GM18909 (cell line): ENCODE results near the gene HSPBP1.

ENCODE experiments used
- ATAC-seq: cut with Tn5 transposase; IDR thresholded peaks from one replicate; pipeline ENCODE4 v1.9.1; 2021; ENCODE audit warnings: mild to moderate bottlenecking; ENCODE audit not compliant: unreplicated experiment, poor library complexity

The HSPBP1 gene

DNA sequence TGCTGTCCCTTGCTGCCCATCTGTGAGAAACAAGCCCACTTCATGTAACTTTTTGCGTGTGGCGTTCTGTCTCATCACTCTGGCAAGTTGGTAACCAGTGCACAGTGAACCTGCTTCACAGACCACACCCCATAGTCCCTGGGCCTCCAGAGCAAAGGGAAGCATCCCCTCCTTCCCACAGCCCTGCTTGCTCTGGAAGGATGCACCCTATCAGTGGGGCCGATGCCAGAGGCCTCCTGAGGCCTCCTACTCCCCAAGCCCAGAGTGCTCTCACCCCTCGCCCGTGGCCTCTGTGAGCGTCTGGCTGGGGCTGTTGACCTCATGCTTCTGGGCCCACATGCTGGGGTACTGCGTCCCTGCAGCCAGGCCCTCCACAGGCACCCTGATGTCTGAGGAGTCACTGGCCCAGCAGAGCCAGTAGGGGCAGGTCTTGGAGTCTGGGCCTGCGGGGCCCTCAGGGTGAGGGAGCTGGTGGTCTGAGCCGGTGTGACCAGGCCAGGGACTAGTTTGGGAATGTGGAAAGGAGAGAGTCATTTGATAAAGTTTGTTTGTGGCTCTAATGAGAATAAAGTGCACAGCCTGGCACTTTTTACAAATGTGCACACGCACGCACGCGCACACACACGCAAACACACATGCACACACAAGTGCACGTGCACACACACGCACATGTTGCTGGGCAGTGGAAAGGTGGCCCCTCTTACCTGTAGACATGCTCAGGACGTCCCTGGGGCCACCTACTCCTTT, 56.4 kb downstream of the HSPBP1 start:
- no peak for ATAC-seq

DNA sequence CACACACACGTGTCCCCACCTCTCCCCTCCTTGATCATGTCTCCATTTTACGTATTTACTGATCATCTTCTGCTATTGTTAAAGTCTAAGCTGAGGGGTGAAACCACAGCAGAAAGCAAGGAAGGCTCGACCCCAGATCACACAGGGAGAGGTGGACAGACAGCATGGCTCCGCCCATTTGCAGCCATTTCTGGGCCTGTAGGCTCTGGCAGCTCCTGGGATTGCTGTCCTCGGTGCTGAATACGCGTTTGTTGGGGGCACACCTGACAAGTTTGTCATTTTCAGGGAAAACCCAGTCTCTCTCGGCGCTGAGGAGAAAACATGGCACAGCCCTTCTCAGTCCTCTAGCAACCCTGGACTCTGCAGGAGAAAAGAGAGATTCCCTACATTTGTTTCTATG, 59.4 kb downstream of the HSPBP1 start:
- no peak for ATAC-seq

DNA sequence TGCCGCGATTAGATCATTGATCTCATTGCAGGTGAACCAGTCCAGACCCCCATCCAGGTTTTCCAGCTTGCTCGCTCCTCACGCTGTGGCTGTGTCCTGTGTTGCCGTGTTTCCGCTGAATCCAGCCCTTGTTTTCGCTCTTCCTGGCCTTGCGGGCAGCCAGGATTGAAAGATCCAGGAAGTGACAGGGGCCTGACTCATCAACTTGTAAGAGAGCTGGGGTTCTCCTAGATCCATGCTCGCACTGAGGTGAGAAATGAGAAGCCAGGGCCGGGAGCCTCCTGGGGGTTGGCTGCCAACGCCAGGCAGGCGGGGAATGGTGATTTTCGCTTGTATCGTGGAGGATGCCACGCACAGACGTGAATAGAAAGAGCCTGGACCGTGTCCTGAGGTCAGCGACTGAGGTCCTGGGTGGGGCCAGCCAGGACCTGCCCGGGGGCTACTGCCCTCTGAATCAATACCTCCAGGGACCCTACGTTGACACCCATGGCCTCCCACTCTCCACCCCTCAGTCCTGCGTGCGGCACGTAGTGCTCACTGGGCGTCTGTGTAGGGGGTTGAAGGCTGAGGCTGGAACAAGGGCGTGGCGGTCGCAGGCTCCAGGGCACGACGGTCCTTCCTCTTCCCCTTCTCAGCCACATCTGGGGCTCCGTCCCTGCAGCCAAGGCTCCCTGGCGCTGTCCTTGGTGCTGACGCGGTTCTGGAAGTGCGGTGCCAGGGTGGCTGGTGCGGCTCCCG, 63.3 kb downstream of the HSPBP1 start:
- no peak for ATAC-seq

DNA sequence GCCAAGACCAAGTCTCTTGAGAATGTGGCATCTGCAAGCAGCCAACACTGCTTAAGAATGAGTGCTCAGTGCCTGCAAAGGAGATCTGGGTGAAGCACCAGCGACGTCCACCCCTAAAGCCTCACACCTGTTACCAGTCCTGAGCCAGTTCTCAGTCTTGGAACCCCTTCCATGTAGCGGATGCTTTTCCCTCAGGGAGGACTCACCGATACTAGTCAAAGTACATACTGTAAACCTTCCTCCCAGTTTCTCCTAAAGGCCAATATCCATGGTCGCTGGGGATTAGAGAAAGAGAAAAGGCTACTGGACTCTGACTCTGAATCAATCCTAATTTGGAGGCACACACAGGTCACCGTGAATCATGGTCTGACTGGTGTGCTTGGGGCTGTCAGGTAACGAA, 66.4 kb downstream of the HSPBP1 start:
- no peak for ATAC-seq

DNA sequence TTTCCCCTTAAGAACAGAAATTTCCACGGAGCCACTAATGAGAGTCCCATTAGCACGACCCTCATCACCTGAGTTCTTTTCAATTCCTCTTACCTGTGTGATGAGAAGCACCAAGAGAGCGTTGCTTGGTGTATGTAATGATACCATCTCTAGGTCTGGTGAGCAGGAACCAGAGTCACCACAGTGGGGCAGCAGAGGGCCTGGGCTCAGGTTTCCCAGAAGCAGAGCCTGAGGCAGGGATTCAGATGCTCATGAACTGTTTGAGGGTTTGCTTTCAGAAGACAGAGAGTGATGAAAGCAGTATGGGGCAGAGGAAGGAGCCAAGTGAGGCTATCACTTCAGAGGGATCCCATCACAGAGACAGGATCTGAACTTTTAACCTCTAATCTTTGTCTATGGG, 67.5 kb downstream of the HSPBP1 start:
- ATAC-seq, result no peak
